ENCODE results near the gene CNKSR3. TPM values are rescaled to one million over a fixed set of nuclear protein-coding genes. Genes with fewer than 3 reads are reported as not detected.

The CNKSR3 gene
- total RNA-seq, 1 donor from 2014 or later, result 11.8 TPM

- H3K36me3 ChIP-seq, result no peaks in the 10 kb centered on the region
- TF ChIP-seq, protein P1, sequence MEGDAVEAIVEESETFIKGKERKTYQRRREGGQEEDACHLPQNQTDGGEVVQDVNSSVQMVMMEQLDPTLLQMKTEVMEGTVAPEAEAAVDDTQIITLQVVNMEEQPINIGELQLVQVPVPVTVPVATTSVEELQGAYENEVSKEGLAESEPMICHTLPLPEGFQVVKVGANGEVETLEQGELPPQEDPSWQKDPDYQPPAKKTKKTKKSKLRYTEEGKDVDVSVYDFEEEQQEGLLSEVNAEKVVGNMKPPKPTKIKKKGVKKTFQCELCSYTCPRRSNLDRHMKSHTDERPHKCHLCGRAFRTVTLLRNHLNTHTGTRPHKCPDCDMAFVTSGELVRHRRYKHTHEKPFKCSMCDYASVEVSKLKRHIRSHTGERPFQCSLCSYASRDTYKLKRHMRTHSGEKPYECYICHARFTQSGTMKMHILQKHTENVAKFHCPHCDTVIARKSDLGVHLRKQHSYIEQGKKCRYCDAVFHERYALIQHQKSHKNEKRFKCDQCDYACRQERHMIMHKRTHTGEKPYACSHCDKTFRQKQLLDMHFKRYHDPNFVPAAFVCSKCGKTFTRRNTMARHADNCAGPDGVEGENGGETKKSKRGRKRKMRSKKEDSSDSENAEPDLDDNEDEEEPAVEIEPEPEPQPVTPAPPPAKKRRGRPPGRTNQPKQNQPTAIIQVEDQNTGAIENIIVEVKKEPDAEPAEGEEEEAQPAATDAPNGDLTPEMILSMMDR (IDR thresholded peaks at IDR 0.05), result no peak
- intact Hi-C loops (cut with DNase I), result no loop called here
- H3K27me3 ChIP-seq, result no peaks in the 10 kb centered on the region
- DNase-seq (no peak), ATAC-seq (no peak)
- peaks cover 4% of the 10 kb centered on the region for H3K4me1 ChIP-seq
- H3K4me3 ChIP-seq, result no peak overlapping the region
- no peaks in the 10 kb centered on the region for H3K9me3 ChIP-seq
- no peak overlapping the region for H3K27ac ChIP-seq
Observed at GRCh38 chr6:154341336-154341735, 169.1 kb downstream of the CNKSR3 start.

Other genes with a start within 250 kb of the CNKSR3 start
- 8.8 TPM for gene IPCEF1, start 153.9 kb downstream of the CNKSR3 start, total RNA-seq
- gene SCAF8, start 222.7 kb upstream of the CNKSR3 start, total RNA-seq, result 38.8 TPM